ENCODE results near the gene ENTR1.
A peak's percentile ranks its signal among the peaks of the same experiment; 100 is the strongest.

DNA sequence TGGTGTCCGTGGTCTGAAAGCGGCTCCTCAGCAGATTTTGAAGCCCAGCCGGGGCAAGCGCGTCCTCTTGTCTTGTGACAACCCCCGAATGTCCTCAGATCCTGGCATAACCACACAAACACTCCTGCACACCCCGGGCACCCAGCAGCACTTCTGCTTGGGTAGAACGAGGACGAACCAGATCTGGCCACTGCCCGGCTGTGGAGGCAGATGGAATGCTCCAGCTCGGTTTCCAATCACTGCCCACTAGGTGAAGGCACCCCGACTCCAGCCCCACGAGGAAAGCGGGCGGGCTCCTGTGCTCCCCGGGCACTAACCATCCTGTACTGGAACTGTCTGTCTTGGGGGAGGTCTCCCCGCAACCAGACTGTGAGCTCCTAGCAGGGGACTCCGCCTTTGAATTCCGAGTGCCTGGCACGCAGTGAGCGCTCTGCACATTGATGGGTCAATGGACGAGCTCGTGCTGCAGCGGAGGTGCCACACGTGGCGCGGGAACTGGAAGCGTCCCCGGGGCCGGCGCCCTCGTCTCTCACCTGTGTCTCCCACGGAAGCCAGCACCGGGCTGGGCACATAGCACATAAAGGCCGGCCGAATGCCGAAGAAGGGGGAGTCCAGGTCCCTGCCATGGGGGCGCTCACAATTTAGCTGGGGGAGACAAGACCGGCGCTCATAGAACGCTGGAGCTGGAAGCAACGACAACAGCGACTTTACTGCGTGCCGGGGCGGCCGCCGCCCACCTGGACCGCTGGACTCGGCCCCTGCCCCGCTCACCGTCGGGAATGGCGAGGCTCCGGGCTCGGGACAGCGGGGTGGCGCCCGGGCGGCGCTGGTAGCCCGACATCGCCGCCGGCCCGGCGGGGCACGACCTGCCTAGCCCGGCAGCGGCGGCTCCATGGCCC, 608 bp downstream of the ENTR1 start:
- TF ChIP-seq, protein P1, sequence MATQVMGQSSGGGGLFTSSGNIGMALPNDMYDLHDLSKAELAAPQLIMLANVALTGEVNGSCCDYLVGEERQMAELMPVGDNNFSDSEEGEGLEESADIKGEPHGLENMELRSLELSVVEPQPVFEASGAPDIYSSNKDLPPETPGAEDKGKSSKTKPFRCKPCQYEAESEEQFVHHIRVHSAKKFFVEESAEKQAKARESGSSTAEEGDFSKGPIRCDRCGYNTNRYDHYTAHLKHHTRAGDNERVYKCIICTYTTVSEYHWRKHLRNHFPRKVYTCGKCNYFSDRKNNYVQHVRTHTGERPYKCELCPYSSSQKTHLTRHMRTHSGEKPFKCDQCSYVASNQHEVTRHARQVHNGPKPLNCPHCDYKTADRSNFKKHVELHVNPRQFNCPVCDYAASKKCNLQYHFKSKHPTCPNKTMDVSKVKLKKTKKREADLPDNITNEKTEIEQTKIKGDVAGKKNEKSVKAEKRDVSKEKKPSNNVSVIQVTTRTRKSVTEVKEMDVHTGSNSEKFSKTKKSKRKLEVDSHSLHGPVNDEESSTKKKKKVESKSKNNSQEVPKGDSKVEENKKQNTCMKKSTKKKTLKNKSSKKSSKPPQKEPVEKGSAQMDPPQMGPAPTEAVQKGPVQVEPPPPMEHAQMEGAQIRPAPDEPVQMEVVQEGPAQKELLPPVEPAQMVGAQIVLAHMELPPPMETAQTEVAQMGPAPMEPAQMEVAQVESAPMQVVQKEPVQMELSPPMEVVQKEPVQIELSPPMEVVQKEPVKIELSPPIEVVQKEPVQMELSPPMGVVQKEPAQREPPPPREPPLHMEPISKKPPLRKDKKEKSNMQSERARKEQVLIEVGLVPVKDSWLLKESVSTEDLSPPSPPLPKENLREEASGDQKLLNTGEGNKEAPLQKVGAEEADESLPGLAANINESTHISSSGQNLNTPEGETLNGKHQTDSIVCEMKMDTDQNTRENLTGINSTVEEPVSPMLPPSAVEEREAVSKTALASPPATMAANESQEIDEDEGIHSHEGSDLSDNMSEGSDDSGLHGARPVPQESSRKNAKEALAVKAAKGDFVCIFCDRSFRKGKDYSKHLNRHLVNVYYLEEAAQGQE (IDR thresholded peaks at IDR 0.05; ENCODE audit: insufficient read depth in 1 of 2, low read depth in 2 of 2, low read length in 1 of 2): no peak
- TF ChIP-seq SIN3A (IDR thresholded peaks at IDR 0.05; ENCODE audit: borderline replicate concordance, insufficient read depth, low read depth, low read length): peak; percentile 44; the same call in 1 of the 2 replicates
- TF ChIP-seq, protein P2, sequence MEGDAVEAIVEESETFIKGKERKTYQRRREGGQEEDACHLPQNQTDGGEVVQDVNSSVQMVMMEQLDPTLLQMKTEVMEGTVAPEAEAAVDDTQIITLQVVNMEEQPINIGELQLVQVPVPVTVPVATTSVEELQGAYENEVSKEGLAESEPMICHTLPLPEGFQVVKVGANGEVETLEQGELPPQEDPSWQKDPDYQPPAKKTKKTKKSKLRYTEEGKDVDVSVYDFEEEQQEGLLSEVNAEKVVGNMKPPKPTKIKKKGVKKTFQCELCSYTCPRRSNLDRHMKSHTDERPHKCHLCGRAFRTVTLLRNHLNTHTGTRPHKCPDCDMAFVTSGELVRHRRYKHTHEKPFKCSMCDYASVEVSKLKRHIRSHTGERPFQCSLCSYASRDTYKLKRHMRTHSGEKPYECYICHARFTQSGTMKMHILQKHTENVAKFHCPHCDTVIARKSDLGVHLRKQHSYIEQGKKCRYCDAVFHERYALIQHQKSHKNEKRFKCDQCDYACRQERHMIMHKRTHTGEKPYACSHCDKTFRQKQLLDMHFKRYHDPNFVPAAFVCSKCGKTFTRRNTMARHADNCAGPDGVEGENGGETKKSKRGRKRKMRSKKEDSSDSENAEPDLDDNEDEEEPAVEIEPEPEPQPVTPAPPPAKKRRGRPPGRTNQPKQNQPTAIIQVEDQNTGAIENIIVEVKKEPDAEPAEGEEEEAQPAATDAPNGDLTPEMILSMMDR (IDR thresholded peaks at IDR 0.05): no peak
